Measurements from ENCODE around the gene DENND4C.
"Not testable (repeated sequence)": the region's sequence is repeated elsewhere in the genome, so short reads cannot be mapped to it uniquely, and the experiment has no call there.

The DENND4C gene

DNA sequence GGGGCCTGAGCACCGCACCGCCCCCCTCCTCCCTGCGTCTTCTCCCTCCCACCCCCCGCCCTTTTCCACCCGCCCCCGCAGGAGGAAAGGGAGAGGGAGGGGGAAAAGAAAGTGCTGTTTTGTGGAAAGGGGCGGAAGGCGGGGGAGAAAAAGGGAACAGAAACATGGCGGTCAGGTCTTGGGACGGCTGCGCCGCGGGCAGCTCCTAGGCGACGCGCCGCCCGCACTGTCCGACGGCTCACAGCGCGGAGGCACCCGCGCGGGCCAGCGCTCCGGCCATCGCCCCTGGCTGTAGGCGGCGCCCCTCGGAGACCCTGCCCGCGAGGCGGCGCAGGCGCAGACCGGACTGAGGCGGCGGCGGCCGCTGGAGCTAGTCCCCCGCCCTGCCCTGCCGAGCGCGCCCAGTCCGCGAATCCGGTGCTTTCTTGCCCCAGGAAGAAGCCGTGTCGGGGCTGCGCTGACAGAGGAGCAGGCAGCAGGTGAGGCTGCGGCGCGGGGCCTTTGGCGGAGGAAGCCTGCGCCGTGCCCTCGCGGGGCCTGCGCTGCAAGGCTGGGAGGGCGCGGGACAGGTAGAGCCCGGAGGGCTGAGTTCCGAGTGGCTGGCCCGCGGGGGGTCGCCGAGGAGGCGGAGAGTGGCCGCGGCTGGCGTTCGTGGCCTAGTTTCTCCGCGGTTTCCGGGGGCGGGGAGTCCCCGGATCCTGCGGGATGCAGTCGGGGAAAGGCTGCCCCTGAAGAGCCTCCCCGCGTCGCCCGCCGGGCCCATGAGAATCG lies at the start of gene DENND4C:
TSS of gene DENND4C (plus strand) at position 339 of the 771 bp plus-strand sequence. CDS start 45,482 bp downstream, outside the sequence.
- H3K27ac Mint-ChIP-seq, result peak within 1 kb of the TSS; percentile 57 to 63
- ATAC-seq, result peak; percentile 88
- no peaks in the 10 kb centered on the region for H3K27me3 Mint-ChIP-seq
- H3K4me3 Mint-ChIP-seq, result no peak within 1 kb of the TSS
- H3K9me3 Mint-ChIP-seq, result no peaks in the 10 kb centered on the region
- H3K4me1 Mint-ChIP-seq, result peaks cover 22% of the 10 kb centered on the region
- peak; percentile 82 to 83 for DNase-seq

DNA sequence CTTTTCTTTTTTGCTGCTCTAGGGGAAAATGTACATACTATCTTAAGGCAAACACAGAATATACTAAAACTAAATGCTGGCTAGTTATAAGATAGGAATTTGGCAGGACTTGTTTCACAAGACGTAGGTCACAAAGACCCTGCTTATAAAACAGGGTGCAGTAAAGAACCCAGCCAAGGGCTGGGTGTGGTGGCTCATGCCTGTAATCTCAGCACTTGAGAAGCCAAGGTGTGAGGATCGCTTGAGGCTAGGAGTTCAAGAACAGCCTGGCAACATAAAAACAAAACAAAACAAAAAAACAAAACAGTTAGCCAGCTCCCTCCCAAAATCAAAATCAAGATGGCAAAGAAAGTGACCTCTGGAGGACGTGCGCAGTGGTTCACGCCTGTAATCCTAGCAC lies 49.5 kb upstream of the DENND4C start:
- no peaks in the 10 kb centered on the region for H3K27me3 Mint-ChIP-seq
- no peak for ATAC-seq
- no peak overlapping the region for H3K27ac Mint-ChIP-seq
- no peak overlapping the region for H3K4me3 Mint-ChIP-seq
- no peak for DNase-seq
- peaks cover 32% of the 10 kb centered on the region for H3K4me1 Mint-ChIP-seq
- H3K9me3 Mint-ChIP-seq, result no peaks in the 10 kb centered on the region

DNA sequence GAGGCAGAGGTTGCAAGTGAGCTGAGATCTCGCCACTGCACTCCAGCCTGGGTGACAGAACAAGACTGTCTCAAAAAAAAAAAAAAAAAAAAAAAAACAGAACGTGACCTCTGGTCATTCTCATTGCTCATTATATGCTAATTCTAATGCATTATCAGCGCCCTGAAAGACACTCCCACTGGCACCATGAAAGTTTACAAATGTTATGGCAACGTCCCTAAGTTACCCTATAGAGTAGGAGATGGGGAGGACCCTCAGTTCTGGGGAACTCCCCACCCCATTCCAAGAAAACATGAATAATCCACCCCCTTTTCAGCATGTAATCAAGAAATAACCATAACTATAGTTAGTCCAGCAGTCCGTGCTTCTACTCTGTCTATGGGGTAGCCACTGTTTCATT lies 48.9 kb upstream of the DENND4C start:
- Mint-ChIP-seq H3K27me3 (no peaks in the 10 kb centered on the region), H3K4me3 (no peak overlapping the region), H3K27ac (no peak overlapping the region)

DNA sequence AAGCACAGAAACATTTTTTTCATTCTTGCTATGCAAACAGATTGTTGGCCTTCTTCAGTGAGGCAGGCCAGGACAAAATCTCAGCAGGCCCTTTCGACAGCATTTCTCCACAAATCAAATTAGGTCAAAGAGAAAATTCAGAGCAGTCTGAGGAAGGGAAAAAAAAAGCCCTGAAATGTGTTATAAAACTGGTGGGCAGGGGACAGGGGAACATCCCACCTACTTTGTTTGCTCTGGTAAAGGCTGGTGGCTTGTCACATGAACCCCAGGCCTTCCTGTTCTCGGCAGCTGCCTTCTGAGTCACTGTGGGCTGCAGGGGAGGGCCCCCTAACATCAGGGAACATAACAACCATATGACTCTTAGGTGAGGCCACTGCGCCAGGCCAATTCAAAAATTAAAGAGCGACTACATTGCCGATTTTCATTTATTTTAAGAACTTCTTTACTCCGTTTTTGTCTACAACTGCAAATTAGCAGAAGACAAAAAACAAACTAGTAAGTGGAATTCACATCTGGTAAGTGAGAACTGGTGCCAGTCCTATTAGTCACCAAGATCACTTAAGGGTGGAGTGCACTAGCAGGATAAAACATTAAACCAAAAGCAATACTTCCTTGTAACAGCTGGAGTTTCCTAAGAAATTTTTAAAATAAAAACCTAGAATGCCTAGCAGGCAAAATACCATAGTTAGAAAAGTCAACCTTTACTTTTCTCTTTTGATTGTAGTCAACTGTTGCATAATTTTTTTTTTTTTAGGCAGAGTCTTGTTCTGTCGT lies 46.2 kb upstream of the DENND4C start:
- peak; percentile 81 to 88 for DNase-seq
- peak; percentile 100 for ATAC-seq
- H3K9me3 Mint-ChIP-seq, result no peaks in the 10 kb centered on the region

More for the DNA sequence above, 48.9 kb upstream of the DENND4C start:
- Mint-ChIP-seq H3K9me3 (no peaks in the 10 kb centered on the region), H3K4me1 (peaks cover 32% of the 10 kb centered on the region)
- no peak for DNase-seq
- no peak for ATAC-seq

DNA sequence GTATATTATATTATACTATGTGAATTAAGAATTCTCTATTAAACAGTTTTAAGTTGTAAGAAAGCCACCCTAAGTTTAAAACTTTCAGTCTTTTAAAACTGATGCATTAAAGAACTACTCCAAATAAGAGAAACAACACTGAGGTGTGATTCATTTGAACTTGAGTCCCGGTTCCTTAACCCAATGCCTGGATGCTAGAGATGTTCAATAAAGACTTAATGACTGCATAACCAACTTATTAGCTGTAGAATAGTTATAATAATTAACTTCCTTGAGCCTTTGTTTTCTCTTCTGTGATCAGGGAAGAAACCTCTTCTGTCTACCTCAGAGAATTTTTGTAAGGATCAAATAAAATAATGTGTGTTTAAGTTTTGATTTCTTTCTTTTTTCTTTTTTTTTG lies 45.3 kb upstream of the DENND4C start:
- ATAC-seq (no peak), DNase-seq (no peak)
- Mint-ChIP-seq H3K4me1 (peaks cover 32% of the 10 kb centered on the region), H3K9me3 (no peaks in the 10 kb centered on the region), H3K27ac (peak overlapping the region in 1 of 2 donors; percentile 94), H3K27me3 (no peaks in the 10 kb centered on the region), H3K4me3 (no peak overlapping the region)

More for the DNA sequence above, 46.2 kb upstream of the DENND4C start:
- peaks cover 32% of the 10 kb centered on the region for H3K4me1 Mint-ChIP-seq
- no peaks in the 10 kb centered on the region for H3K27me3 Mint-ChIP-seq
- peak overlapping the region; percentile 94 to 95 for H3K27ac Mint-ChIP-seq
- peak overlapping the region; percentile 70 to 71 for H3K4me3 Mint-ChIP-seq

DNA sequence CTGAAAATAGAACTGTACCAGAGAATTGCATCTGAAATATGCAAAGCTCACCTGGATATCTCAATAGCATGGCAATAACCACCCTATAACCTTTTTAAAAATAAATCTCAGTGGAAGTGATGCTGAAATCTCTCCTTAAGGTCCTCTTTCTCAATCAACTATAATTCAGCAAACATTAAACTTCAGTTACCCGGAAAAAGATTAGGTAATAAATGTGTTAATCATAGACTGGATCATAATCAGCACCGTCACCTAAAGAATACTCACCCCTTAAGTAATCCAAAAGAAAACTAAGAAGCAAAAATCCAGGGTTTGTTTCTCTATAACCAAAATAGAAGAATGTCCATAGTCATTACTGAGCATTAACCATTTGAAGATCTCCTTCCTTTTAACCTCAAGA lies 44.3 kb upstream of the DENND4C start:
- Mint-ChIP-seq H3K9me3 (no peaks in the 10 kb centered on the region), H3K27ac (no peak overlapping the region), H3K4me1 (peaks cover 32% of the 10 kb centered on the region), H3K27me3 (no peaks in the 10 kb centered on the region), H3K4me3 (no peak overlapping the region)
- DNase-seq (no peak), ATAC-seq (no peak)

DNA sequence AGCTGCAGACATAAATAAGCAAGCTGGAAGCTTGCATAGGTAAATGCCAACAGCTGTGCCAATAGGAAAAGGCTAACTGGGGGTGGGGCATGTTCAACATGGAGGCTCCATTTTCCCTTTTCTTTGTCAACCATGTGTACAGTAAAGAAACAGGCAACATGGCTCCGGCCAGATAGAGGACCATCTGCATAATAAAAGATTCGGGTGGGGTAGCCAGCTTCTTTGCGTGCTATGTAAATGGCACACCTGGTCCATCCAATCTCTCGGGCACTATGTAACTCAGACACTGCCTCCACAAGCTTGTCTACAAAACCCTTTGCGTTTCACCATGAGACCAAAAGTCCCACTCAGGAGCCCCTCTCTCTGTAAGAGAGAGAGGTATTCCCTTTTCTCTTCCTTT lies 41.7 kb upstream of the DENND4C start:
- Mint-ChIP-seq H3K27me3 (no peaks in the 10 kb centered on the region), H3K9me3 (no peaks in the 10 kb centered on the region), H3K27ac (no peak overlapping the region), H3K4me3 (no peak overlapping the region), H3K4me1 (peaks cover 14% of the 10 kb centered on the region)
- DNase-seq, result no peak
- no peak for ATAC-seq

DNA sequence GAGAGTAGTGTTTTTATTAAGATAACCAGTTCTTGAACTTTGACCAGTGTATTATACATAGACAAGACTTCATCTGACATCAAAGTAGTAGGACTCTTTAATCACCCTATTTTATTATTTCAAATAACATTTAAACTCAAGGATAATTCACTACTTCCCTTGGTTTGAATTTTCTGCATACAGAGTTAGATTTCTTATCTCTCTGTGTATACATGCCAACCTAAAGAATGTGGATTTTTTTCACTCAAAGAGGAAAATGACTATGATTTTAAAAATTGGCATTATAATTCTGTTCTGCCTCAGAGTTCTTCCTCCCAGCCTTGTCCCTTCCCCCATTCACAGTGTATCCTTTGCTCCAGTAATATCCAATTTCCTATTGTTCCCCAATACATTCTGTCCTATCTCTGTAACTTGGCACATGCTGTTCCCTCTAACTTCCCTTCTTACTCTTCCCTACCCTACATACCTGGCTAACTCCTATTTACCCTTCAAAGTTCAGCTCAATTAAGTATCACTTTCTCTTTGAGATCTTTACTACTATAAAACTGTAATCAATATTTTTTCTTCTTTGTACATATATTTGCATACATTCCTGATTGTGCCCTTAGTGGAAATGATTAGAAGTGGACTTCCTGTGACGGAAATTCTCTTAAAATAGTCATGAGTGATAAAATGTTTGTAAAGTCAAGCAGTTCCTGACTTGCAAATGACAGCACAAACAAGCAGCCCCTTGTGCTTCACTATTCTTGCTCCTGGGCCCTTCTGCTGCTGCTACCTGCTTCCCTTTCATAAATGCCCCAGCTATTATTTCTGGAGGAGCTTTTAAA lies 38.1 kb upstream of the DENND4C start:
- peaks cover 14% of the 10 kb centered on the region for H3K4me1 Mint-ChIP-seq
- H3K27me3 Mint-ChIP-seq, result no peaks in the 10 kb centered on the region
- DNase-seq, result no peak
- H3K27ac Mint-ChIP-seq, result peak overlapping the region in 1 of 2 donors; percentile 17
- ATAC-seq, result no peak
- no peak overlapping the region for H3K4me3 Mint-ChIP-seq
- no peaks in the 10 kb centered on the region for H3K9me3 Mint-ChIP-seq

DNA sequence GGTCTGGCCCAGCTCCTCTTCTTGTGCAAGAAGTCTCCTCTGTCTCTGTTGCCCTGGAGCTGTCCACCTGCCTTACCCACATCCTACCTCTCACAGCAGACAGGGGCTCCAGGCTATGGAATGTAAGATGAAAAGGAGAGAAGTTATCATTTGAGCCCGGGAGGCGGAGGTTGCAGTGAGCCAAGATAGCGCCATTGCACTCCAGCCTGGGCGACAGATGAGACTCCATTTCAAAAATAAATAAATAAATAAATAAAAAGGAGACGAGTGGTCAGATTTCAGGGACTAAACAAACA lies 37.5 kb upstream of the DENND4C start:
- no peak for DNase-seq
- no peaks in the 10 kb centered on the region for H3K9me3 Mint-ChIP-seq
- H3K27ac Mint-ChIP-seq, result peak overlapping the region in 1 of 2 donors; percentile 36
- no peak overlapping the region for H3K4me3 Mint-ChIP-seq
- H3K27me3 Mint-ChIP-seq, result no peaks in the 10 kb centered on the region
- H3K4me1 Mint-ChIP-seq, result peaks cover 14% of the 10 kb centered on the region
- no peak for ATAC-seq

DNA sequence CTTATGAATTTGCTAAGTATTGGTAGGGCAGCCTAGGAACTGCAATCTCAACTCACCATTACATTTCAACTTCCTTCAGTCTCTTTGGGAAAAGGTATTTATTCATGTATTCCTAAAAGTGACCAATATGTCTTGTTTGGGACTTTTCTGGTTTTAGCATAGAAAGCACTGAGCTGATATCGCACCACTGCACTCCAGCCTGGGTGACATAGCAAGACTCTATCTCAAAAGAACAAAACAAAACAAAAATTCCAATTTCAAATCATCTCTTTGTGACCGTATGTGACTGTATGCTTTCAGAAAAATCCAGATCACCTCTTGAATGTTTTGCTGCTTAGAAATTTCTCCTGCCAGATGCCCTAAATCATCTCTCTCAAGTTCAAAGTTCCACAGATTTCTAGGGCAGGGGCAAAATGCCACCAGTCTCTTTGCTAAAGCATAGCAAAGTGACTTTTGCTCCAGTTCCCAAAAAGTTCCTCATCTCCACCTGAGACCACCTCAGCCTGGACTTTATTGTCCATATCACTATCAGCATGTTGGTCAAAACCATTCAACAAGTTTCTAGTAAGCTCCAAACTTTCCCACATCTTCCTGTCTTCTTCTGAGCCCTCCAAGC lies 37.0 kb upstream of the DENND4C start:
- not testable (repeated sequence) for H3K4me3 Mint-ChIP-seq, H3K27ac Mint-ChIP-seq, H3K27me3 Mint-ChIP-seq, ATAC-seq, DNase-seq, H3K9me3 Mint-ChIP-seq
- H3K4me1 Mint-ChIP-seq, result peaks cover 14% of the 10 kb centered on the region

DNA sequence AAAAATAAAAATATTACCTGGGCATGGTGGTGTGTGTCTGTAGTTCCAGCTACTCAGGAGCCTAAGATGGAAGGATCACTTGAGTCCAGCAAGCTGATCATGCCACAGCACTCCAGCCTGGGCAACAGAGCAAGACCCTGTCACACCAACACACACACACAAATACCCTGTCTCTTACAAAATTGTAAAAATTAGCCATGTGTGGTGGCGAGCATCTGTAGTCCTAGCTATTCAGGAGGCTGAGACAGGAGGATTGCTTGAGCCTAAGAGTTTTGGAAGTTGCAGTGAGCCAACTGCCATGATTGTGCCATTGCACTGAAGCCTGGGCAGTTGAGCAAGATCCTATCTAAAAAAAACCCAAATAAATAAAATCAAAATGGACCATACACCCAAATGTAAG lies 32.1 kb upstream of the DENND4C start:
- Mint-ChIP-seq H3K4me3 (no peak overlapping the region), H3K4me1 (peaks cover 8% of the 10 kb centered on the region), H3K27ac (no peak overlapping the region), H3K27me3 (peaks cover 9% of the 10 kb centered on the region), H3K9me3 (no peaks in the 10 kb centered on the region)
- no peak for ATAC-seq
- DNase-seq, result no peak

DNA sequence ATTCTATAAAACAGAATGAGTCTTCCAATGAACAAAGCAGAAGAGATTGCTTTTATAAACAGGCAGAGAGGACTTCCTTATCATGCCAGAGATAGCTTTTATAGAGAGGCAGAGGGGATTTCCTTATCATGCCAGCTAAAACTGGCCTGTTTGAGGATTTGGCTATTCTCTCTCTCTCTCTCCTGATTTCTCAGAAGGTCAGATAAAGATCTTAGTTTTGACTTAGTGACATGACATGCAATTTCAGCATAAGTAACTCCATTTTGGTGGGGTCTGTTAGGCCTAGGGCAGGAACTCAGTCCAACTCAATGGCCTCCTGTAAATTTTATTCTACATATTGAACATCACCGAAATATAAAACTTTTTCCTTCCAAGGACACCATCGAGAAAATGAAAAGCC lies 31.5 kb upstream of the DENND4C start:
- ATAC-seq (no peak), DNase-seq (no peak)
- no peak overlapping the region for H3K4me3 Mint-ChIP-seq
- H3K9me3 Mint-ChIP-seq, result no peaks in the 10 kb centered on the region
- H3K27me3 Mint-ChIP-seq, result peaks cover 9% of the 10 kb centered on the region
- peaks cover 8% of the 10 kb centered on the region for H3K4me1 Mint-ChIP-seq
- H3K27ac Mint-ChIP-seq, result no peak overlapping the region

DNA sequence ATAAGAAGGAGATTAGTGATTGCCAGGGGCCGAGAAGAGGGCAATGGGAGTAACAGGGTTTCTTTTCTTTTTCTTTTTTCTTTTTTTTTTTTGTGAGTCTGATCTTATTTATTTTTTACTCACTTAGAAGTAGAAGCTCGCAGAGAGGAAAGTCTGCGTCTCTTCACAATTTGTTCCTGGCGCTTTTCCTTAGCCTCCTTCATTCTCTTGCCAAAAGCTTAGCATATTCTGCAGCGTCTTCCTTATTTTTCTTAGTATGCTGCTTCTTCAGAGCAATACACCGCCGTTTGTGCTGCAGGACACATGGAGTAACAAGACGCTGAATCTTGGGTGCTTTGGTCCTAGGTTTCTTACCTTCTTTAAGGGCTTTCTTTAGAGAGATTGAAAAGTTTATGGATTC lies 30.3 kb upstream of the DENND4C start:
- ATAC-seq, result no peak
- DNase-seq, result no peak
- Mint-ChIP-seq H3K9me3 (no peaks in the 10 kb centered on the region), H3K4me3 (no peak overlapping the region), H3K27ac (no peak overlapping the region), H3K4me1 (peaks cover 1% of the 10 kb centered on the region), H3K27me3 (peaks cover 9% of the 10 kb centered on the region)

DNA sequence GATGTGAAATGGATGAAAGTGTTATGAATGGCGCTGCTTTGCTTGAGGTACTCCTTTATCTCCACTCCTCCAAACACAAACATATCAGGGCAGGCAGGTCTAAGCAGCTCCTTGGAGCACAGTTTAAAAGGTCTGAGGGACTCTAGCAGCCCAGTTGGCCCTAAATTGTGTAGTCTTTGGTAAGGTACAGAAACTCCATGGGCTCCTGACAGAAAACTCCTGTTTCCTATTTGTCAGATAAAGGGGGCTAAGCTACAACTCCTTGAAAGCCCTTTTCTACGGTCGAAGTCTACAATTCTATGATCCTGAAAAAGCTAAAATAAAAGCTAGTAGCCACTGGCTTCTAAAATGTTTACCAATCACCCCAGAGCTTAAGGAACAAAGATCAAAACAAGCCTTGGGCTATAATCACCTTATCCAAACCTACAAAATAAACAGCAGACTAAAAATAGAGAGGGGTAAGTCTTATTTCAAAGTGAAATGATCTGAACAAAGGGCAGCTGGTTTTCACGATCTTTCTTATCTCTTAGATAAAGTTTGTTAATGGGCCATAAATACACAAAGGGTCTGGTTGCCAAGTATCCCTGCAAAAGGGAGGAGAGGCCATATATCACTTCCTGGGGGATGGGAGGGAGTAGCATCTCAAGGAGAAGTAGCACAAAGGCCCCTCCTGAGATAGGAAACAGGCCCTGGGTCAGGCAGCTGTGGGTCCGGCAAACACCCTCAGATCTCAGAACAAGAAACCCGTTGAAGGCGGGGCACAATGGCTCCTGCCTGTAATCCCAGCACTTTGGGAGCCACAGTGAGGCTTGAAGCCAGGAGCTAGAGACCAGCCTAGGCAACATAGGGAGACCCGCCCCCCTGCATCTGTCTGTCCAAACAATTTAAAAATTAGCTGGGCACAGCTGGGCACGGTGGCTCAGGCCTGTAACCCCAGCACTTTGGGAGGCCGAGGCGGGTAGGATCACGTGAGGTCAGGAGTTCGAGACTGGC lies 28.3 kb upstream of the DENND4C start:
- H3K4me3 Mint-ChIP-seq, result no peak overlapping the region
- no peaks in the 10 kb centered on the region for H3K4me1 Mint-ChIP-seq
- peaks cover 9% of the 10 kb centered on the region for H3K27me3 Mint-ChIP-seq
- no peak overlapping the region for H3K27ac Mint-ChIP-seq
- ATAC-seq (no peak), DNase-seq (no peak)
- H3K9me3 Mint-ChIP-seq, result no peaks in the 10 kb centered on the region

All from stimulated activated naive CD8-positive, alpha-beta T cell treated with anti-CD3 and anti-CD28 coated beads, Interleukin-15, amount 100 ng/mL, for 72 hours (primary cell).